T-cell (primary cell): ENCODE results near the gene NPEPL1. TPM values are rescaled to one million over a fixed set of nuclear protein-coding genes. Genes with fewer than 3 reads are reported as not detected.

Experiments used
- ATAC-seq, 4 experiments: fragments of 200-7000 bp in 3 of 4; fragments of 150-1000 bp in 1 of 4; cut with Tn5 transposase; replicated peaks in 1 of 4; 1 replicate in 3 of 4; 2 replicates in 1 of 4; pipeline ENCODE4 v1.10.0; 2021; ENCODE audit warnings: moderate library complexity in 3 of 4, mild to moderate bottlenecking in 2 of 4, moderate number of reproducible peaks in 1 of 4
- CTCF ChIA-PET, 2 donors: fragments of 300-600 bp; sonication (Branson Sonifier 250); formaldehyde crosslinking; loops; one replicate each; lab custom pipeline; 2022; ENCODE audit warnings: antibody characterized with exemption in 2 of 2; lab: Charles Lee
- POLR2A ChIA-PET, 2 donors: fragments of 300-600 bp; sonication (Branson Sonifier 250); formaldehyde crosslinking; loops; one replicate each; lab custom pipeline; 2022; ENCODE audit warnings: antibody characterized with exemption in 2 of 2; lab: Charles Lee
- DNase-seq, 35 experiments: peaks; one replicate each; pipeline versions ENCODE4 v3.0.0 to v3.0.0-alpha.2; 2013 to 2023
- H3K27ac ChIP-seq: one replicate; pipeline ENCODE4 v1.5.1; 2013; ENCODE audit warnings: low read length
- H3K27me3 ChIP-seq, 2 experiments: replicated peaks in 1 of 2; 1 replicate in 1 of 2; 2 replicates in 1 of 2; pipeline versions ENCODE4 v1.6.1 to v1.7.0; 2013; ENCODE audit warnings: low read length in 1 of 2, mixed read lengths in 1 of 2; ENCODE audit not compliant: control insufficient read depth in 2 of 2, insufficient read depth in 2 of 2; ENCODE audit errors: extremely low read depth in 1 of 2
- H3K36me3 ChIP-seq, 2 donors: 1 replicate in 1 of 2; 2 replicates in 1 of 2; pipeline versions ENCODE4 v1.6.1 to v1.7.0; 2013; ENCODE audit warnings: low read length in 1 of 2; ENCODE audit not compliant: control insufficient read depth in 2 of 2, insufficient read depth in 1 of 2; ENCODE audit errors: extremely low read depth in 1 of 2
- H3K4me1 ChIP-seq, 2 experiments: 1 replicate in 1 of 2; 2 replicates in 1 of 2; pipeline versions ENCODE4 v1.6.1 to v1.7.0; 2013; ENCODE audit warnings: low read length in 2 of 2, mixed read lengths in 1 of 2; ENCODE audit not compliant: insufficient read depth in 2 of 2, control insufficient read depth in 1 of 2; ENCODE audit errors: extremely low read depth in 1 of 2
- H3K4me3 ChIP-seq, 2 donors: 1 replicate in 1 of 2; 2 replicates in 1 of 2; pipeline versions ENCODE4 v1.5.1 to v1.7.0; 2013; ENCODE audit warnings: mild to moderate bottlenecking in 2 of 2, low read length in 1 of 2, moderate library complexity in 1 of 2; ENCODE audit not compliant: control insufficient read depth in 1 of 2; ENCODE audit errors: extremely low read depth in 1 of 2
- H3K9me3 ChIP-seq: 2 replicates; pipeline ENCODE4 v1.7.0; 2013
- H3K27ac Mint-ChIP-seq, 2 donors: one replicate each; pipeline ENCODE4 v1.8.0; 2020 to 2021; ENCODE audit warnings: mild to moderate bottlenecking in 2 of 2, mixed read lengths in 2 of 2
- H3K27me3 Mint-ChIP-seq, 2 donors: one replicate each; pipeline ENCODE4 v1.8.0; 2021 to 2022; ENCODE audit warnings: mixed read lengths in 2 of 2
- H3K36me3 Mint-ChIP-seq: one replicate; pipeline ENCODE4 v1.8.0; 2021; ENCODE audit warnings: mixed read lengths
- H3K4me1 Mint-ChIP-seq, 3 donors: one replicate each; pipeline ENCODE4 v1.8.0; 2020 to 2022; ENCODE audit warnings: mixed read lengths in 3 of 3, mild to moderate bottlenecking in 1 of 3
- H3K4me3 Mint-ChIP-seq, 3 donors: one replicate each; pipeline ENCODE4 v1.8.0; 2020 to 2022; ENCODE audit warnings: mild to moderate bottlenecking in 3 of 3, mixed read lengths in 3 of 3, moderate library complexity in 3 of 3
- H3K9me3 Mint-ChIP-seq, 3 donors: one replicate each; pipeline ENCODE4 v1.8.0; 2020 to 2022; ENCODE audit warnings: mixed read lengths in 3 of 3
- WGBS: methylation state at CpG from one replicate; pipeline ENCODE4 v1.1.5; 2013; ENCODE audit warnings: missing lambda C conversion rate; ENCODE audit not compliant: insufficient coverage; 5-methylcytosine and 5-hydroxymethylcytosine counted together
- total RNA-seq, 35 experiments: library from RNA in 6 of 35; stranded (reverse) in 6 of 35; fragments of 120-200 nt in 1 of 35; gene quantifications; one replicate each; pipeline versions ENCODE4 v1.2.1 to v1.2.4 and lab custom pipeline; 2013 to 2026

The NPEPL1 gene
- total RNA-seq, 5 donors from 2014 or later (not counting 1 experiment from before 2014, with no cell fraction given) = 49.6 to 79.0 (median 69.3) TPM

DNA sequence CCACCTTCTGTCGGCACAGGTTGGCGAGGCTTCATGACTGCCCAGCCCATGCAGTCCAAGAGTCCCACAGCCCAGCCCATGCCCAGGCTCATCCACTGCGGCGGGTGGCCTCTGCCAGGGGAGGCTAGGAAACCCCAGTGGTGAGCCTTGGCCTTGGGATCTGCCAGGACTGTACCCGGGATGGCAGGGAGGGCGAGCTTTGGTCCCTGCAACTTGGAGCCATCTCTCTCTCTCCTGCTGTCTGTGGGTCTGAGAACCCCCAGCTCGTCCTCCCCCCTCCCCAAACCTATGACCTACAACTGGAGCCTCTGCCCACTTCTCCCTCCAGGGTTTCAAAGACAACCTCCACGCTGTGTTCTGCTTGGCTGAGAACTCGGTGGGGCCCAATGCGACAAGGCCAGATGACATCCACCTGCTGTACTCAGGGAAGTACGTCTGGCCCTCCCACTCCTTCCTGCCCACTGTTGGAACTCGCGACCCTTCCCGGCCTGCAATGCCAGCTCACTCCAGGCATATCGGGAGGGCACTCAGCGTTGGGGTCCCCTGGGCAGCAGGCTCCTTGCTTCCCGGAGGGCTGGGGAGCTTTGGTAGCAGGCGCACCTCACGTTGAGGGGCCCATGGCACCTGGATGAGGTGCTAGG lies 19.7 kb downstream of the NPEPL1 start:
- 81% methylated on average over 18 of the region's 19 CpGs for WGBS
- CTCF ChIA-PET = no interaction called here
- no peaks in the 10 kb centered on the region for H3K9me3 ChIP-seq
- ATAC-seq (no peak), DNase-seq (peak in 1 of 35 experiments; percentile 11)
- no peak overlapping the region for H3K27ac ChIP-seq
- H3K36me3 ChIP-seq = peaks cover 0 to 9% of the 10 kb centered on the region in 2 donors
- H3K4me3 ChIP-seq = no peak overlapping the region
- Mint-ChIP-seq H3K36me3 (peaks cover 5% of the 10 kb centered on the region), H3K27ac (no peak overlapping the region), H3K27me3 (no peaks in the 10 kb centered on the region), H3K9me3 (no peaks in the 10 kb centered on the region), H3K4me3 (no peak overlapping the region), H3K4me1 (no peaks in the 10 kb centered on the region)
- POLR2A ChIA-PET = no interaction called here
- H3K27me3 ChIP-seq = no peaks in the 10 kb centered on the region
- no peaks in the 10 kb centered on the region for H3K4me1 ChIP-seq

DNA sequence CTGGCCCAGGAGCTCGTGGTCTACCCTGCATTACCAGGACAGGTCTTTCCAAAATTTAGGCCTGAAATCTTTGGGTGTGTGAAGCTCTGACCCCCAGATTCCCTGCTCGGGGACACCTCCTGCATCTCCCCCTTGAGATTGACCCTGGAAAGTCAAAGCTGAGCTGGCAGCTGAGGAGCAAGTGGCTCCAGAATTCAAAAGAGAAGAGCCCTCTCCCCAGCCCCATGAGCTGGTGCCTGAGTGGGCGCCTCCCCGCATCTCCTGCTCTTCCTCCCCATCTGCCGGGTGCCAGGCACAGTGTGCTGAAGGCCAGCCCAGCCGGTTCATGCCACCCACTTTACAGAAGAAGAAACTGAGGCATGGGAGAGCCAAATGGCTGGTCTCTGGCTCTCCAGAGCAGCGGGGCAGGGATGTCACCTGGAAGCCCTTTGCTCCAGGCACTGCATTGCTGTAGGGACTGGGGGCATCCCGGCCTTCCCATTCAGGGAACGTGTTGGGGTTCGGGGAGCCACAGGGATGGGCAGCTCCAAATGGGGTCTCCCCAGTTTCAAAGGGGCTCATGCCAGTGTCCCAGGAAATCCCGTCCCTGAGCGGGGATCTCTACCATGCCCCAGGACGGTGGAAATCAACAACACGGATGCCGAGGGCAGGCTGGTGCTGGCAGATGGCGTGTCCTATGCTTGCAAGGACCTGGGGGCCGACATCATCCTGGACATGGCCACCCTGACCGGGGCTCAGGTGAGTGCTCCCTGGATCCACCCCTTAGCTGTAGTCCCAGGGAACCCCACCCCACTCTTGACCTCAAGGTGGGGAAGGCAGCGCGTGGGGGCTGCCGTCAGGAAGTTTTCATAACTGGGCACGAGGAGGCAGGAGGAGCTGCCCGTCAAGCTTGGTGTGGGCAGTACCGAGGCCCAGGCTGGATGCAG lies 20.5 kb downstream of the NPEPL1 start:
- Mint-ChIP-seq H3K4me1 (no peaks in the 10 kb centered on the region), H3K36me3 (peaks cover 5% of the 10 kb centered on the region), H3K9me3 (no peaks in the 10 kb centered on the region), H3K4me3 (no peak overlapping the region), H3K27ac (no peak overlapping the region), H3K27me3 (no peaks in the 10 kb centered on the region)
- Histone ChIP-seq H3K4me1 (no peaks in the 10 kb centered on the region), H3K4me3 (no peak overlapping the region), H3K27me3 (no peaks in the 10 kb centered on the region), H3K27ac (no peak overlapping the region), H3K9me3 (no peaks in the 10 kb centered on the region), H3K36me3 (peaks cover 0 to 5% of the 10 kb centered on the region in 2 donors)
- DNase-seq = peak in 2 of 35 experiments; percentile 4 to 6
- WGBS = 92% methylated on average over 18 of the region's 24 CpGs
- CTCF ChIA-PET = no interaction called here
- no peak for ATAC-seq
- POLR2A ChIA-PET = no interaction called here

DNA sequence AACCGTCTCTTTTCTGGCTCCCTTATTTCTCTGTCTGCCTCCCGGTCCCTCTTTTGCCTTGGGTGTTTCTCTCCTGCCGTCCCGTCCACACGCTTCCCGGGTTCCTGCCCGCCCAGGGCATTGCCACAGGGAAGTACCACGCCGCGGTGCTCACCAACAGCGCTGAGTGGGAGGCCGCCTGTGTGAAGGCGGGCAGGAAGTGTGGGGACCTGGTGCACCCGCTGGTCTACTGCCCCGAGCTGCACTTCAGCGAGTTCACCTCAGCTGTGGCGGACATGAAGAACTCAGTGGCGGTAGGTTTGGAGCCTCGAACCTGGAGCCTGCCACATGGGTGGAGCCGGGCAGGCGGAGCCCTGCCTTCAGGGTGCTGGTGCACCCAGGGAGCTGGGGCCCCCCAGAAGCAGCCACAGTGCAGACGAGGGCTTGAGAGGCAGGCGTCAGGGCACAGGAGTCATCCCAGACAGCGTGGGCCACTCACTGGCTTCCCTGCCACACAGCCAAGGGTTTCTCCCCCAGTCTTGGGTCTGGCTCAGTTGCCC lies 21.3 kb downstream of the NPEPL1 start:
- 90% methylated on average over 24 of the region's 24 CpGs for WGBS
- ATAC-seq (no peak), DNase-seq (no peak)
- Histone ChIP-seq H3K4me3 (no peak overlapping the region), H3K36me3 (no peaks in the 10 kb centered on the region), H3K27me3 (no peaks in the 10 kb centered on the region), H3K27ac (no peak overlapping the region), H3K9me3 (no peaks in the 10 kb centered on the region), H3K4me1 (no peaks in the 10 kb centered on the region)
- Mint-ChIP-seq H3K4me3 (no peak overlapping the region), H3K4me1 (no peaks in the 10 kb centered on the region), H3K27ac (no peak overlapping the region), H3K9me3 (no peaks in the 10 kb centered on the region), H3K27me3 (no peaks in the 10 kb centered on the region), H3K36me3 (peaks cover 4% of the 10 kb centered on the region)
- ChIA-PET CTCF (no interaction called here), POLR2A (no interaction called here)

DNA sequence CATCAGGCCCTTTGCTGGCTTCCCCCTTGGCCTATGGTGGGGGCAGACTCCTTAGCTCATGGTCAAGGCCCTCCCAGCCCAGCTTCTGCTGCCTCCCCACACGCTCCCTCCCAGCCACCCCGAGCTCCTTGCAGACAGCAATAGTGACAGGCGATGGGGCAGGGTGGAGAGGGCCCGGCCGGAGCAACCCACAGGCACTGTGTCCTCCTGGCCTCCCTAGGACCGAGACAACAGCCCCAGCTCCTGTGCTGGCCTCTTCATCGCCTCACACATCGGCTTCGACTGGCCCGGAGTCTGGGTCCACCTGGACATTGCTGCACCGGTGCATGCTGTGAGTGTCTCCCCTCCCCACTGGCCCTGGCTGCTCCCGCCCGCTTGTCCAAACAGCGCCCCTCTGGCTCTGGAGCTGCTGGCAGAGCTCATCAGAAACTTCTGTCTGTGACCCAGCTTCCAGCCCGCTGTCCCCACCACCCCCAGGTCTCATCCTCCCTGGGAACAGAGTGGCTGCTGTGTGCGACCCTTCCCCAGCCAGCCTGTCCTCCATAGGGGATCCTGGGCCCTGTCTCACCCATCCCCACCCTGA lies 21.8 kb downstream of the NPEPL1 start:
- Mint-ChIP-seq H3K27me3 (no peaks in the 10 kb centered on the region), H3K4me1 (no peaks in the 10 kb centered on the region), H3K27ac (no peak overlapping the region), H3K4me3 (no peak overlapping the region), H3K36me3 (no peaks in the 10 kb centered on the region), H3K9me3 (no peaks in the 10 kb centered on the region)
- Histone ChIP-seq H3K4me3 (no peak overlapping the region), H3K27me3 (no peaks in the 10 kb centered on the region), H3K4me1 (no peaks in the 10 kb centered on the region), H3K36me3 (no peaks in the 10 kb centered on the region), H3K27ac (no peak overlapping the region), H3K9me3 (no peaks in the 10 kb centered on the region)
- DNase-seq (peak in 2 of 35 experiments; percentile 4 to 7), ATAC-seq (no peak)
- POLR2A ChIA-PET = no interaction called here
- WGBS = 95% methylated on average over 15 of the region's 16 CpGs
- CTCF ChIA-PET = no interaction called here

DNA sequence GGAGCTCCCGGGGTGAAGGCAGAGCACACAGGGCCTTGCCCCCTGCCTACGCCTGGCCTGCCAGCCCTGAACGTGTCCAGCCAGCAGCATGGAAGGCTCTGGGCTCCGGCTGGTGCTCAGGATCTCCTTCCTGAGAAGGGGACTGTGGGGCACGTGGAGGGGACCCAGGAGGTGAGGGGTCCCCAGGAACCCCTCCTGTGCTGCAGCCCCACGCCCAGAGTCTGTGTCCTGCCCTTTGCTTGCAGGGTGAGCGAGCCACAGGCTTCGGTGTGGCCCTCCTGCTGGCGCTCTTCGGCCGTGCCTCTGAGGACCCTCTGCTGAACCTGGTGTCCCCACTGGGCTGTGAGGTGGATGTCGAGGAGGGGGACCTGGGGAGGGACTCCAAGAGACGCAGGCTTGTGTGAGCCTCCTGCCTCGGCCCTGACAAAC lies 22.3 kb downstream of the NPEPL1 start:
- DNase-seq (no peak), ATAC-seq (no peak)
- no peaks in the 10 kb centered on the region for H3K4me1 ChIP-seq
- 93% methylated on average over 12 of the region's 14 CpGs for WGBS
- Mint-ChIP-seq H3K36me3 (no peaks in the 10 kb centered on the region), H3K9me3 (no peaks in the 10 kb centered on the region), H3K27me3 (no peaks in the 10 kb centered on the region), H3K4me3 (no peak overlapping the region), H3K27ac (no peak overlapping the region), H3K4me1 (no peaks in the 10 kb centered on the region)
- POLR2A ChIA-PET = no interaction called here
- no peak overlapping the region for H3K27ac ChIP-seq
- CTCF ChIA-PET = no interaction called here
- H3K4me3 ChIP-seq = no peak overlapping the region
- peaks cover 0 to 2% of the 10 kb centered on the region in 2 experiments for H3K27me3 ChIP-seq
- no peaks in the 10 kb centered on the region for H3K9me3 ChIP-seq
- no peaks in the 10 kb centered on the region for H3K36me3 ChIP-seq

DNA sequence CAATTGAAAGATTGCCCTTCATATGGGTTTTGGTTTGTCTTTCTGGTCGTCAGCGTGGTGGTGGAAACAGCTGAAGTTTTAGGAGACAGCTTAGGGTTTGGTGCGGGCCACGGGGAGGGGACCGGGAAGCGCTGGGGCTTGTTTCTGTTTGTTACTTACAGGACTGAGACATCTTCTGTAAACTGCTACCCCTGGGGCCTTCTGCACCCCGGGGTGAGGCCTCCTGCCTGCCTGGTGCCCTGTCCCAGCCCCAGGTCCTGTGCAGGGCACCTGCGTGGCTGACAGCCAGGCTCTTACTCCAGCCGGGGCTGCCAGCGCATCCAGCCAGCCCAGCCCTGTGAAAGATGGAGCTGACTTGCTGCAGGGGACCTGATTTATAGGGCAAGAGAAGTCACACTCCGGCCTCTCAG lies 22.8 kb downstream of the NPEPL1 start:
- CTCF ChIA-PET = no interaction called here
- Mint-ChIP-seq H3K36me3 (no peaks in the 10 kb centered on the region), H3K9me3 (no peaks in the 10 kb centered on the region), H3K27ac (no peak overlapping the region), H3K27me3 (no peaks in the 10 kb centered on the region), H3K4me1 (no peaks in the 10 kb centered on the region), H3K4me3 (no peak overlapping the region)
- Histone ChIP-seq H3K27me3 (peaks cover 0 to 5% of the 10 kb centered on the region in 2 experiments), H3K9me3 (no peaks in the 10 kb centered on the region), H3K36me3 (no peaks in the 10 kb centered on the region), H3K4me3 (no peak overlapping the region), H3K27ac (no peak overlapping the region), H3K4me1 (no peaks in the 10 kb centered on the region)
- 96% methylated on average over 8 of the region's 11 CpGs for WGBS
- POLR2A ChIA-PET = no interaction called here
- DNase-seq = no peak
- no peak for ATAC-seq
